ENCODE data around the gene CNOT1.

- TF ChIP-seq POLR2A (IDR thresholded peaks at IDR 0.05), result no peak
- TF ChIP-seq, protein P1, sequence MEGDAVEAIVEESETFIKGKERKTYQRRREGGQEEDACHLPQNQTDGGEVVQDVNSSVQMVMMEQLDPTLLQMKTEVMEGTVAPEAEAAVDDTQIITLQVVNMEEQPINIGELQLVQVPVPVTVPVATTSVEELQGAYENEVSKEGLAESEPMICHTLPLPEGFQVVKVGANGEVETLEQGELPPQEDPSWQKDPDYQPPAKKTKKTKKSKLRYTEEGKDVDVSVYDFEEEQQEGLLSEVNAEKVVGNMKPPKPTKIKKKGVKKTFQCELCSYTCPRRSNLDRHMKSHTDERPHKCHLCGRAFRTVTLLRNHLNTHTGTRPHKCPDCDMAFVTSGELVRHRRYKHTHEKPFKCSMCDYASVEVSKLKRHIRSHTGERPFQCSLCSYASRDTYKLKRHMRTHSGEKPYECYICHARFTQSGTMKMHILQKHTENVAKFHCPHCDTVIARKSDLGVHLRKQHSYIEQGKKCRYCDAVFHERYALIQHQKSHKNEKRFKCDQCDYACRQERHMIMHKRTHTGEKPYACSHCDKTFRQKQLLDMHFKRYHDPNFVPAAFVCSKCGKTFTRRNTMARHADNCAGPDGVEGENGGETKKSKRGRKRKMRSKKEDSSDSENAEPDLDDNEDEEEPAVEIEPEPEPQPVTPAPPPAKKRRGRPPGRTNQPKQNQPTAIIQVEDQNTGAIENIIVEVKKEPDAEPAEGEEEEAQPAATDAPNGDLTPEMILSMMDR (IDR thresholded peaks at IDR 0.05), result no peak
Measured at GRCh38 chr16:58475091-58475619, 154.5 kb downstream of the CNOT1 start.

Measured in prostate gland (tissue), 2 donors.